GM18499 (cell line): ENCODE results near the gene VSIG2.

Experiments used
- ATAC-seq: cut with Tn5 transposase; IDR thresholded peaks from one replicate; pipeline ENCODE4 v1.9.1; 2021; ENCODE audit warnings: moderate number of reproducible peaks; ENCODE audit not compliant: insufficient read depth, unreplicated experiment

VSIG2 gene

GRCh38 chr11:124766156-124766555 is 14.1 kb upstream of the VSIG2 start:
- ATAC-seq = no peak

- no peak for ATAC-seq
Observed at GRCh38 chr11:124763156-124763947, 11.3 kb upstream of the VSIG2 start.

- ATAC-seq = no peak
Observed at GRCh38 chr11:124762624-124763155, 10.6 kb upstream of the VSIG2 start.

GRCh38 chr11:124762105-124762623 is 10.1 kb upstream of the VSIG2 start, which contains the start of gene ESAM:
TSS of gene ESAM (minus strand) at chr11:124762290. CDS start at chr11:124762154, 136 bp downstream.
- no peak for ATAC-seq

GRCh38 chr11:124761301-124762104 is 9.4 kb upstream of the VSIG2 start:
- no peak for ATAC-seq

- no peak for ATAC-seq
Observed at GRCh38 chr11:124760806-124761205, 8.8 kb upstream of the VSIG2 start.

GRCh38 chr11:124760205-124760652 is 8.2 kb upstream of the VSIG2 start:
- ATAC-seq = no peak

GRCh38 chr11:124759266-124760204 is 7.5 kb upstream of the VSIG2 start:
- ATAC-seq = no peak

GRCh38 chr11:124758355-124759265 is 6.6 kb upstream of the VSIG2 start:
- peak; percentile 52 for ATAC-seq

- no peak for ATAC-seq
Observed at GRCh38 chr11:124757320-124757719, 5.3 kb upstream of the VSIG2 start.

GRCh38 chr11:124756753-124757227 is 4.7 kb upstream of the VSIG2 start:
- ATAC-seq = no peak

- no peak for ATAC-seq
Observed at GRCh38 chr11:124756033-124756752, 4.1 kb upstream of the VSIG2 start.

- ATAC-seq = no peak
Observed at GRCh38 chr11:124754710-124755109, 2.7 kb upstream of the VSIG2 start.

GRCh38 chr11:124754309-124754708 is 2.3 kb upstream of the VSIG2 start:
- no peak for ATAC-seq

- ATAC-seq = no peak
Observed at GRCh38 chr11:124753624-124754023, 1.6 kb upstream of the VSIG2 start.

GRCh38 chr11:124753205-124753604 is 1.1 kb upstream of the VSIG2 start:
- ATAC-seq = no peak

GRCh38 chr11:124752471-124753102 is 532 bp upstream of the VSIG2 start:
- ATAC-seq = no peak

GRCh38 chr11:124751391-124751740 is 689 bp downstream of the VSIG2 start:
- no peak for ATAC-seq
